HepG2 (cell line): ENCODE measurements around the gene GMPR.

Experiments
- CREB1 ChIP-seq, 2 experiments: fragments of 450-650 bp in 1 of 2; IDR thresholded peaks; 2 replicates each; pipeline ENCODE4 v1.6.1; 2016 to 2017; ENCODE audit warnings: control low read depth in 1 of 2, mild to moderate bottlenecking in 1 of 2, missing compliant biosample characterization in 1 of 2, missing genetic modification characterization in 1 of 2
- EZH2 ChIP-seq: conservative IDR thresholded peaks from 2 replicates; pipeline ENCODE4 v1.6.1; 2012; ENCODE audit warnings: mild to moderate bottlenecking, low read depth, low read length, moderate library complexity
- JUN ChIP-seq: sonication (generic); formaldehyde crosslinking; IDR thresholded peaks from 2 replicates; pipeline ENCODE4 v1.4.0; 2020; ENCODE audit warnings: mild to moderate bottlenecking, missing genetic modification reagents
- MTF1 ChIP-seq: sonication (generic); formaldehyde crosslinking; IDR thresholded peaks from 2 replicates; pipeline ENCODE4 v1.5.0; 2020; ENCODE audit warnings: missing genetic modification reagents
- NR2F6 ChIP-seq, 2 experiments: IDR thresholded peaks; 2 replicates each; pipeline ENCODE4 v1.6.1; 2016; ENCODE audit warnings: antibody characterized with exemption in 1 of 2, mild to moderate bottlenecking in 1 of 2
- POLR2A ChIP-seq, 2 experiments: IDR thresholded peaks; 2 replicates each; pipeline ENCODE4 v1.6.1; 2011; ENCODE audit warnings: low read depth in 2 of 2, low read length in 2 of 2, mild to moderate bottlenecking in 1 of 2, moderate library complexity in 1 of 2; ENCODE audit not compliant: insufficient read depth in 1 of 2
- TCF7 ChIP-seq: sonication (generic); IDR thresholded peaks from 2 replicates; pipeline ENCODE4 v1.6.1; 2016; ENCODE audit warnings: antibody characterized with exemption, low read depth
- THAP11 ChIP-seq: IDR thresholded peaks from 2 replicates; pipeline ENCODE4 v1.6.1; 2016; ENCODE audit warnings: missing biosample characterization, missing genetic modification reagents

GRCh38 chr6:16279243-16279642 lies 40.9 kb downstream of the GMPR start:
- TF ChIP-seq POLR2A (IDR thresholded peaks at IDR 0.05; ENCODE audit: insufficient read depth in 1 of 2, low read depth in 2 of 2, low read length in 2 of 2) (no peak), CREB1 (IDR thresholded peaks at IDR 0.05) (peak; percentile 70), CREB1 (CRISPR knock-in tag; IDR thresholded peaks at IDR 0.05) (no peak), THAP11 (CRISPR knock-in tag) (no peak), TCF7 (no peak), NR2F6 (IDR thresholded peaks at IDR 0.05) (no peak), NR2F6 (CRISPR knock-in tag; IDR thresholded peaks at IDR 0.05) (no peak), MTF1 (CRISPR knock-in tag) (no peak), JUN (CRISPR knock-in tag) (no peak), EZH2 (no peak)
